ENCODE results near the gene CDK17.

DNA sequence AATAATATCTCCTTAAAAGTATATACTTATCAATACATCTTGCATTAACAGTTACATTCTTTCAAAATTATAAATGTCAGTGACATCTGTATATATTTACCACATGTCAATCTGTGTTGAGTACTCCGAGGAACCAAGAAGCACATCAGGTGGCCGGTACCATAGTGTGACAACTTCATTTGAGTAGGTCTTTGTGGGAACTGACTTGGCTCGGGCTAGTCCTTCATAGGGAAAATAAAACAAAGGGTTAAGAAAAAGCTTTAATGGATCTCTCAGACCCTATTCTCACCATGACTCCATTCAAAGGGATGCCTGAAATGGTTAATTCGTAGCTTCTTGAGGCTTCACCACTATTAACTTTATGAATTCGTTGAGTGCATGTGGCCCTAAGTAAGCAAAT is 111.2 kb downstream of the CDK17 start:
- no peak for TF ChIP-seq CTCF (IDR thresholded peaks at IDR 0.05)
- TF ChIP-seq POLR2A (IDR thresholded peaks at IDR 0.05), result no peak
- no peak for TF ChIP-seq EP300 (IDR thresholded peaks at IDR 0.05)
